Anterior cingulate cortex (tissue), 58 donors: ENCODE data around the gene SLC25A21.
"Not testable (repeated sequence)": the region's sequence is repeated elsewhere in the genome, so short reads cannot be mapped to it uniquely, and the experiment has no call there.

Experiments used
- DNase-seq, 58 donors: peaks; one replicate each; lab custom pipeline; 2025; lab: John Stamatoyannopoulos, UW

Gene SLC25A21

GRCh38 chr14:37114002-37114401 is 58.4 kb downstream of the SLC25A21 start:
- DNase-seq: no peak

GRCh38 chr14:37098132-37098531 is 74.3 kb downstream of the SLC25A21 start:
- DNase-seq: no peak

GRCh38 chr14:37094502-37094901 is 77.9 kb downstream of the SLC25A21 start:
- no peak for DNase-seq

- no peak for DNase-seq
Measured at GRCh38 chr14:37093364-37093763, 79.0 kb downstream of the SLC25A21 start.

- DNase-seq: no peak
Measured at GRCh38 chr14:37091651-37092050, 80.8 kb downstream of the SLC25A21 start.

- DNase-seq: no peak
Measured at GRCh38 chr14:37090026-37090425, 82.4 kb downstream of the SLC25A21 start.

GRCh38 chr14:37089410-37089809 is 83.0 kb downstream of the SLC25A21 start:
- no peak for DNase-seq

GRCh38 chr14:37088356-37089215 is 83.8 kb downstream of the SLC25A21 start:
- DNase-seq: no peak

- no peak for DNase-seq
Measured at GRCh38 chr14:37087520-37087919, 84.9 kb downstream of the SLC25A21 start.

- no peak for DNase-seq
Measured at GRCh38 chr14:37083599-37083998, 88.8 kb downstream of the SLC25A21 start.

- DNase-seq: no peak
Measured at GRCh38 chr14:37082449-37082848, 90.0 kb downstream of the SLC25A21 start.

- DNase-seq: no peak
Measured at GRCh38 chr14:37081856-37082255, 90.5 kb downstream of the SLC25A21 start.

- no peak for DNase-seq
Measured at GRCh38 chr14:37081218-37081617, 91.2 kb downstream of the SLC25A21 start.

GRCh38 chr14:37078131-37078530 is 94.3 kb downstream of the SLC25A21 start:
- no peak for DNase-seq

GRCh38 chr14:37074320-37074719 is 98.1 kb downstream of the SLC25A21 start:
- not testable (repeated sequence) for DNase-seq

- no peak for DNase-seq
Measured at GRCh38 chr14:37063467-37064240, 108.8 kb downstream of the SLC25A21 start.

GRCh38 chr14:37062191-37062803 is 110.1 kb downstream of the SLC25A21 start:
- DNase-seq: no peak

- DNase-seq: no peak
Measured at GRCh38 chr14:37061697-37062096, 110.7 kb downstream of the SLC25A21 start.

GRCh38 chr14:37060496-37061260 is 111.7 kb downstream of the SLC25A21 start:
- DNase-seq: no peak

- DNase-seq: no peak
Measured at GRCh38 chr14:37057776-37058175, 114.6 kb downstream of the SLC25A21 start.
